Karpas-422 (cell line): Measurements from ENCODE around the gene DHX58. TPM values are rescaled to one million over a fixed set of nuclear protein-coding genes. Genes with fewer than 3 reads are reported as not detected.

Source experiments
- DNase-seq: peaks from one replicate; pipeline ENCODE4 v3.0.0-alpha.2; 2015
- H2AFZ ChIP-seq: fragments of 200-600 bp; sonication (generic); 2 replicates; pipeline ENCODE4 v1.6.1; 2014; ENCODE audit warnings: antibody characterized with exemption, low read length, mixed read lengths
- H3K27ac ChIP-seq: fragments of 200-600 bp; sonication (generic); 2 replicates; pipeline ENCODE4 v1.5.1; 2014; ENCODE audit warnings: mild to moderate bottlenecking, low read length, moderate library complexity
- H3K27me3 ChIP-seq: fragments of 200-600 bp; sonication (generic); 2 replicates; pipeline ENCODE4 v1.6.1; 2014; ENCODE audit warnings: low read length, mixed read lengths
- H3K36me3 ChIP-seq: fragments of 200-600 bp; sonication (generic); 2 replicates; pipeline ENCODE4 v1.6.1; 2014; ENCODE audit warnings: low read length, mixed read lengths; ENCODE audit not compliant: insufficient read depth
- H3K4me1 ChIP-seq: fragments of 200-600 bp; sonication (generic); 2 replicates; pipeline ENCODE4 v1.6.1; 2014; ENCODE audit warnings: mild to moderate bottlenecking, low read length, mixed read lengths
- H3K4me2 ChIP-seq: fragments of 200-600 bp; sonication (generic); 2 replicates; pipeline ENCODE4 v1.6.1; 2014; ENCODE audit warnings: low read length, low read depth, mild to moderate bottlenecking; ENCODE audit not compliant: poor library complexity, severe bottlenecking
- H3K4me3 ChIP-seq: fragments of 200-600 bp; sonication (generic); 2 replicates; pipeline ENCODE4 v1.5.1; 2014; ENCODE audit warnings: mild to moderate bottlenecking, antibody characterized with exemption, low read length, mixed read lengths
- H3K79me2 ChIP-seq: fragments of 200-600 bp; sonication (generic); 2 replicates; pipeline ENCODE4 v1.6.1; 2014; ENCODE audit warnings: mild to moderate bottlenecking, low read length, mixed read lengths
- H3K9ac ChIP-seq: fragments of 200-600 bp; sonication (generic); 2 replicates; pipeline ENCODE4 v1.6.0; 2014; ENCODE audit warnings: low read length
- H3K9me2 ChIP-seq: fragments of 200-600 bp; sonication (generic), shearing (Covaris generic); replicated peaks from 2 replicates; pipeline ENCODE4 v1.6.0; 2014; ENCODE audit warnings: mild to moderate bottlenecking, low read length, moderate library complexity; ENCODE audit not compliant: insufficient read depth
- H3K9me3 ChIP-seq: fragments of 300-700, 200-600 bp; sonication (generic); 2 replicates; pipeline ENCODE4 v1.6.1; 2014; ENCODE audit warnings: low read length, mixed read lengths
- H4K20me1 ChIP-seq: fragments of 200-600 bp; sonication (generic); 2 replicates; pipeline ENCODE4 v1.6.1; 2014; ENCODE audit warnings: mild to moderate bottlenecking, antibody characterized with exemption, low read length, low read depth; ENCODE audit not compliant: insufficient read depth
- total RNA-seq: library from RNA; depleted of rRNA; stranded (reverse); fragments of >200 nt; shearing (Covaris generic); gene quantifications from 2 replicates; pipeline ENCODE4 v1.2.3, GENCODE V29; 2014; ENCODE audit warnings: low replicate concordance

DHX58 gene
- total RNA-seq, 1 experiment from 2014 or later, result 12.6 TPM

- H3K79me2 ChIP-seq, result no peaks in the 10 kb centered on the region
- no peak overlapping the region for H2AFZ ChIP-seq
- H3K36me3 ChIP-seq, result no peaks in the 10 kb centered on the region
- no peak overlapping the region for H3K4me3 ChIP-seq
- no peaks in the 10 kb centered on the region for H3K27me3 ChIP-seq
- DNase-seq, result no peak
- no peak overlapping the region for H3K27ac ChIP-seq
- H3K9me2 ChIP-seq, result no peaks in the 10 kb centered on the region
- H3K4me1 ChIP-seq, result no peaks in the 10 kb centered on the region
- no peaks in the 10 kb centered on the region for H3K9me3 ChIP-seq
- H4K20me1 ChIP-seq, result no peaks in the 10 kb centered on the region
- no peak overlapping the region for H3K4me2 ChIP-seq
- H3K9ac ChIP-seq, result no peak overlapping the region
Observed at GRCh38 chr17:42088736-42089135, 23.8 kb downstream of the DHX58 start.

- Histone ChIP-seq H3K4me1 (no peaks in the 10 kb centered on the region), H3K9me3 (no peaks in the 10 kb centered on the region), H3K27me3 (no peaks in the 10 kb centered on the region), H3K79me2 (no peaks in the 10 kb centered on the region), H3K9ac (no peak overlapping the region), H2AFZ (no peak overlapping the region), H4K20me1 (no peaks in the 10 kb centered on the region), H3K36me3 (no peaks in the 10 kb centered on the region), H3K27ac (no peak overlapping the region), H3K4me2 (no peak overlapping the region), H3K9me2 (no peaks in the 10 kb centered on the region), H3K4me3 (no peak overlapping the region)
- DNase-seq, result no peak
Observed at GRCh38 chr17:42087736-42088705, 24.5 kb downstream of the DHX58 start.

GRCh38 chr17:42087042-42087701, 25.3 kb downstream of the DHX58 start:
- no peak overlapping the region for H3K4me3 ChIP-seq
- H3K9me3 ChIP-seq, result no peaks in the 10 kb centered on the region
- H3K27me3 ChIP-seq, result no peaks in the 10 kb centered on the region
- H3K27ac ChIP-seq, result no peak overlapping the region
- H3K9ac ChIP-seq, result no peak overlapping the region
- no peaks in the 10 kb centered on the region for H3K9me2 ChIP-seq
- H3K4me1 ChIP-seq, result no peaks in the 10 kb centered on the region
- no peak overlapping the region for H3K4me2 ChIP-seq
- no peak overlapping the region for H2AFZ ChIP-seq
- no peaks in the 10 kb centered on the region for H3K79me2 ChIP-seq
- no peak for DNase-seq
- H4K20me1 ChIP-seq, result no peaks in the 10 kb centered on the region
- H3K36me3 ChIP-seq, result no peaks in the 10 kb centered on the region

- H3K9me3 ChIP-seq, result no peaks in the 10 kb centered on the region
- no peak for DNase-seq
- no peaks in the 10 kb centered on the region for H3K79me2 ChIP-seq
- H3K4me3 ChIP-seq, result no peak overlapping the region
- H3K27ac ChIP-seq, result no peak overlapping the region
- no peaks in the 10 kb centered on the region for H3K36me3 ChIP-seq
- no peaks in the 10 kb centered on the region for H3K27me3 ChIP-seq
- H3K9ac ChIP-seq, result no peak overlapping the region
- H4K20me1 ChIP-seq, result no peaks in the 10 kb centered on the region
- no peaks in the 10 kb centered on the region for H3K4me1 ChIP-seq
- H3K4me2 ChIP-seq, result no peak overlapping the region
- H2AFZ ChIP-seq, result no peak overlapping the region
- no peaks in the 10 kb centered on the region for H3K9me2 ChIP-seq
Observed at GRCh38 chr17:42081516-42082129, 30.9 kb downstream of the DHX58 start.

DNA sequence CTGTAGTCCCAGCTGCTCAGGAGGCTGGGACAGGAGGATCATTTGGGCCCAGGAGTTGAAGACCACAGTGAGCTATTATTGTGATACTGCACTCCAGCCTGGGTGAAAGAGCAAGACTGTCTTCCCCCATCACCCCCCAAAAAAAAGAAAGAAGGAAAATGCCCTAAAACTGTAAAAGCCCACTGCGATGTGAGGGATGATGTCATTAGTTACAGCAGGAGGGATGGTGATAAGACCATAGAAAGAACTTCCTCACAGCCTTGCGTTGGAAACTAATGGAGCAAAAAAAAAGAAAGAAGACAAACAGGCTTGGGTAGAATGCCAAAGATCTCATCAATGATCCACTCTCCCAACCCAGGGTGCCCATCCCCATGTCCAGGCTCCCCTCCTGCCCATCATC, 33.0 kb downstream of the DHX58 start:
- Histone ChIP-seq H3K9me3 (no peaks in the 10 kb centered on the region), H3K79me2 (no peaks in the 10 kb centered on the region), H3K9me2 (no peaks in the 10 kb centered on the region), H3K36me3 (no peaks in the 10 kb centered on the region), H3K4me3 (no peak overlapping the region), H3K4me2 (no peak overlapping the region), H3K27me3 (no peaks in the 10 kb centered on the region), H4K20me1 (no peaks in the 10 kb centered on the region), H3K9ac (no peak overlapping the region), H3K27ac (no peak overlapping the region), H3K4me1 (no peaks in the 10 kb centered on the region), H2AFZ (no peak overlapping the region)
- no peak for DNase-seq

DNA sequence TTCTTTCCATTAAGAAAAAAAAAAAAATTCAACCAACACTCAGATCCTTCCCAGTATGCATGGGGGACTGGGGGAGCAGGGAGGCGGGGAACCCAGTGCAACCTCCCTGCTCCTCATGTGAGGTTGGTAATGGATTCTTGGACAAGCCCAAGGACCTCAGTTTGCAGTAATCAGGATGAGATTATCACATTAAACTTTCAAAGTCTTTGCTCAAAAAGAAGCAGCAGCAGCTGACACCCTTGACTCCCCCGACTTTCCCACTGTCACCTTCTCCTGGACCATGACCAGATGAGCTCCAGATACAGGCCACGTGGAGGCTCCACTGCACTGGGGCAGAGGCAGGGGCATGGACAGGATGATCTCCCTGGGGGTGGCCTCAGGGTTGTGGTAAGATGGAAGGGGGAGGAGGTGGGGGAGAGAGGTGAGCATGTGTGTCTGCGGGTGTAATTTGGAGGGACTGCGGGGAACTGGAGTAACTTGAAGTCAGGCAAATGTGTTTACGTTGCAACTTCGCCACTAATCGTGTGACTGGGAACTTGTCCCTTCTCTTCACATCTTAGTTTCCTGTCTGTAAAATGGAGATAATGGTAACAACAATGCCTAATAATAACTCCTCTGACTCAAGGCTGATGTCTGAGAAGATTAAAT, 34.0 kb downstream of the DHX58 start:
- Histone ChIP-seq H3K79me2 (no peaks in the 10 kb centered on the region), H3K4me2 (no peak overlapping the region), H3K9me3 (no peaks in the 10 kb centered on the region), H3K4me1 (no peaks in the 10 kb centered on the region), H3K9ac (no peak overlapping the region), H3K9me2 (no peaks in the 10 kb centered on the region), H3K27ac (no peak overlapping the region), H4K20me1 (no peaks in the 10 kb centered on the region), H3K36me3 (no peaks in the 10 kb centered on the region), H3K27me3 (no peaks in the 10 kb centered on the region), H3K4me3 (no peak overlapping the region), H2AFZ (no peak overlapping the region)
- no peak for DNase-seq

DNA sequence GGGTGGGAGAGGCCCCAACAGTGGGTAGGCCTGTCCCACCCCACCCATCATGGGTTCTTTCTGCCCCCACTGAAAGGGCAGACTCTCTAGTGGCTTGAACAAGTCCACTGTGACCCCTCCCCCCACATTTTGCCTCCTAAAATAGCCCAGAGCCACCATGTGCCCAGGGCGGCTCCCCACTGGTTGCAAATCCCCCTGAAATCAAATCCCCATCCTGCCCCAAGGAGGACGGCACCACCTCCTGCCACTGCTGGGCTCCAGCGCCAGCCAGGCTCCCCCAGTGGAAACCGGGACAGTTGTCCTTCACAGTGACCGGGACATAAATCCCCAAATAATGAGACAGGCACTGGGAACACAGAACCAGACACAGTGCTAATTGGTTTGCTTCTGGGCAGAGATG, 34.8 kb downstream of the DHX58 start:
- Histone ChIP-seq H3K27ac (no peak overlapping the region), H3K9me2 (no peaks in the 10 kb centered on the region), H3K4me2 (no peak overlapping the region), H3K9me3 (no peaks in the 10 kb centered on the region), H3K9ac (no peak overlapping the region), H4K20me1 (no peaks in the 10 kb centered on the region), H3K79me2 (no peaks in the 10 kb centered on the region), H3K4me3 (no peak overlapping the region), H3K36me3 (no peaks in the 10 kb centered on the region), H2AFZ (no peak overlapping the region), H3K27me3 (no peaks in the 10 kb centered on the region), H3K4me1 (no peaks in the 10 kb centered on the region)
- no peak for DNase-seq
